ENCODE measurements around the gene DAZL. TPM values are rescaled to one million over a fixed set of nuclear protein-coding genes. Genes with fewer than 3 reads are reported as not detected.
A peak's percentile ranks its signal among the peaks of the same experiment; 100 is the strongest.

The DAZL gene
- total RNA-seq, 1 experiment from 2014 or later: 0.04 TPM

DNA sequence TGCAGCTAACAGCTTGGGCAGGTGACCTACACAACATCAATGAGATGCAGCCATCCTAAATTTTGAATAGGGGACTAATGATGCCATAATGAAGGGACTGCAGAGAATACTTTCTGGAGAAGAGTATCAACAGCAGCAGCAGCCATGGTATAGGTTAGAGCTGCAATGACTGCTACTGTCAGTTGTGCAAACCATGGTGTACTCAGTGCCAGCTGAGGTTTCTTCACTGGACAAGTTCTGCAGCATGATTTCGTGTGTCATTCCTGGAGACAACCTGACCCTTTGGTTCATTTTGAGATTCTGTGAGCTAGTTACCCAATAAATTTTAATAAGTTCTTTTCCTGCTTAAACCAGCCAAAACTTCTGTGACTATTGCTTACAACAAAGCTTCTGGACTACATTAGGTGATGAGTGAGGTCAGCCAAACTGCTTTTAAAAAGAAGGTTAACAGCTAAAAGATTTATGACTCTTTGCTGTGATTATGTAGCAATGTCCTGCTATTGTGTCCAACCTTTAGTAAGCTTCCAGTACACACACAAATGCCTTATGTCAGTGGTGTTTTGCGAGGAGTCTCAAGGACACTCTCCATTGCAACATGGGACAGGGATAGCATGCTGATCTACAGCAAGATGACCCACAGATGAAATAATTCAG lies 4.8 kb upstream of the DAZL start:
- no peak for TF ChIP-seq EZH2phosphoT487 (IDR thresholded peaks at IDR 0.05; ENCODE audit: borderline replicate concordance, low read length)
- no peak for TF ChIP-seq EZH2 (IDR thresholded peaks at IDR 0.05; ENCODE audit: low read length, unreplicated experiment)
- TF ChIP-seq, protein P1, sequence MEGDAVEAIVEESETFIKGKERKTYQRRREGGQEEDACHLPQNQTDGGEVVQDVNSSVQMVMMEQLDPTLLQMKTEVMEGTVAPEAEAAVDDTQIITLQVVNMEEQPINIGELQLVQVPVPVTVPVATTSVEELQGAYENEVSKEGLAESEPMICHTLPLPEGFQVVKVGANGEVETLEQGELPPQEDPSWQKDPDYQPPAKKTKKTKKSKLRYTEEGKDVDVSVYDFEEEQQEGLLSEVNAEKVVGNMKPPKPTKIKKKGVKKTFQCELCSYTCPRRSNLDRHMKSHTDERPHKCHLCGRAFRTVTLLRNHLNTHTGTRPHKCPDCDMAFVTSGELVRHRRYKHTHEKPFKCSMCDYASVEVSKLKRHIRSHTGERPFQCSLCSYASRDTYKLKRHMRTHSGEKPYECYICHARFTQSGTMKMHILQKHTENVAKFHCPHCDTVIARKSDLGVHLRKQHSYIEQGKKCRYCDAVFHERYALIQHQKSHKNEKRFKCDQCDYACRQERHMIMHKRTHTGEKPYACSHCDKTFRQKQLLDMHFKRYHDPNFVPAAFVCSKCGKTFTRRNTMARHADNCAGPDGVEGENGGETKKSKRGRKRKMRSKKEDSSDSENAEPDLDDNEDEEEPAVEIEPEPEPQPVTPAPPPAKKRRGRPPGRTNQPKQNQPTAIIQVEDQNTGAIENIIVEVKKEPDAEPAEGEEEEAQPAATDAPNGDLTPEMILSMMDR (conservative IDR thresholded peaks at IDR 0.05; ENCODE audit: low read depth, low read length): no peak
- no peak overlapping the region for H3K9ac ChIP-seq (ENCODE audit: low read length)
- peak; percentile 31; the same call in 1 of the 2 replicates for ATAC-seq
- peak; percentile 62 for DNase-seq
- no peaks in the 10 kb centered on the region for H3K9me2 ChIP-seq (replicated peaks; ENCODE audit: low read length)
- POLR2A ChIA-PET (ENCODE audit: unreplicated experiment): interaction anchor here (0.6 kb wide), 1 partner anchor 463 kb away, joined by 3 read pairs; no protein-coding TSS in a partner anchor
- H3K79me2 ChIP-seq (ENCODE audit: low read length): no peaks in the 10 kb centered on the region
- no peaks in the 10 kb centered on the region for H3K9me3 ChIP-seq (ENCODE audit: low read length)
- CTCF ChIA-PET: no interaction called here
- peaks cover 22% of the 10 kb centered on the region for H3K4me1 ChIP-seq (ENCODE audit: insufficient read depth, low read length)
- no peak overlapping the region for H3K4me3 ChIP-seq (ENCODE audit: low read length)
- H3K27ac ChIP-seq (ENCODE audit: low read length): no peak overlapping the region; the same call in 1 of the 2 replicates
- no peak overlapping the region for H2AFZ ChIP-seq (ENCODE audit: low read length)
- no TSS peak for BruUV-seq (replicated peaks)
- no peaks in the 10 kb centered on the region for H3K36me3 ChIP-seq (ENCODE audit: low read depth, low read length)
- no peaks in the 10 kb centered on the region for H3K27me3 ChIP-seq (ENCODE audit: low read length)
- no peaks in the 10 kb centered on the region for H3F3A ChIP-seq (ENCODE audit: low read length, unreplicated experiment)
- no peaks in the 10 kb centered on the region for H4K20me1 ChIP-seq (ENCODE audit: low read length)
- H3K4me2 ChIP-seq (ENCODE audit: low read length): no peak overlapping the region
- intact Hi-C loops (cut with micrococcal nuclease): loop anchor here (5.0 kb wide), 1 partner anchor 117 kb away; no protein-coding TSS in a partner anchor

DNA sequence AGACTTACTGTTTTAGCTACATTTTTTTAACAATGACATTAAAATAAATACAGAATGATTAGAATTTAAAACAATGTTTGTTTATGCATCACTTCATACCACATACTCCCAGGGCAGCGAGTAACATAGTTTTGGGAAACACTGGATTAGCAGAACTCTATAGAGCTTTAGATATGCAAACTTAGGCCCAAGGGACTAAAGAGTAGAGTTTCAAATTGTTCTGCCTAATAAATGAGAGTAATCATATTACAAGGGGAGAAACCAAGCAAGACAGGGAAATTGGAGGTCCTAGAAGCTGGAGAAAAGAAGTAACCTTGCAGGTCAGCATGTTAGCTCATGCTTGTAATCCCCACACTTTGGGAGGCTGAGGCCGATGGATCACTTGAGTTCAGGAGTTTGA lies 3.6 kb upstream of the DAZL start:
- Histone ChIP-seq H3K4me2 (ENCODE audit: low read length) (no peak overlapping the region), H3K79me2 (ENCODE audit: low read length) (no peaks in the 10 kb centered on the region), H3K4me1 (ENCODE audit: insufficient read depth, low read length) (peaks cover 22% of the 10 kb centered on the region), H3K9me2 (replicated peaks; ENCODE audit: low read length) (no peaks in the 10 kb centered on the region), H3K4me3 (ENCODE audit: low read length) (no peak overlapping the region), H3F3A (ENCODE audit: low read length, unreplicated experiment) (no peaks in the 10 kb centered on the region), H2AFZ (ENCODE audit: low read length) (no peak overlapping the region), H3K27ac (ENCODE audit: low read length) (no peak overlapping the region), H3K36me3 (ENCODE audit: low read depth, low read length) (no peaks in the 10 kb centered on the region), H3K9ac (ENCODE audit: low read length) (no peak overlapping the region), H3K9me3 (ENCODE audit: low read length) (no peaks in the 10 kb centered on the region), H4K20me1 (ENCODE audit: low read length) (no peaks in the 10 kb centered on the region), H3K27me3 (ENCODE audit: low read length) (no peaks in the 10 kb centered on the region)
- DNase-seq (no peak), ATAC-seq (no peak)
- ChIA-PET CTCF (no interaction called here), POLR2A (ENCODE audit: unreplicated experiment) (no interaction called here)
- no TSS peak for BruUV-seq (replicated peaks)
- TF ChIP-seq EZH2 (IDR thresholded peaks at IDR 0.05; ENCODE audit: low read length, unreplicated experiment) (no peak), EZH2phosphoT487 (IDR thresholded peaks at IDR 0.05; ENCODE audit: borderline replicate concordance, low read length) (no peak)
- TF ChIP-seq, protein P1 (conservative IDR thresholded peaks at IDR 0.05; ENCODE audit: low read depth, low read length): no peak
- intact Hi-C loops (cut with micrococcal nuclease): loop anchor here (5.0 kb wide), 1 partner anchor 118 kb away; no protein-coding TSS in a partner anchor

DNA sequence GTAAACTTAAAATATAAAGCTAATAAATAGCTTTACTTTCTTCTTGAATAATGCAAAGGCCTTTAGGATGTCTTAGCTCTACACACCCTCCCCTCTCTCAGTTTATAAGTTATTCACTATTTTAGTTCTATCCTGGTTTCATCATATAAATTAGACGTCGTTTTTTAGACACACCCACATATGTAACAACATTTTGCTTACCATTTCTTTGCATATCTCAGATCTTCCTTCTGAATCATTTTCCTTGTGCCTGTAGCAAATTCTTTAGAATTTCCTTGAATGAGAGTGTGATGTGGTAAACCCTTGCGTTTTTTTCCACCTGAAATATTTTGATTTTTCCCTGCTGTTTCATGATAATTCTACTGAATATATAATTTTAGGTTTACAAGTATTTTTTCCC lies 2.5 kb upstream of the DAZL start:
- H3K9ac ChIP-seq (ENCODE audit: low read length): no peak overlapping the region
- no peaks in the 10 kb centered on the region for H3K36me3 ChIP-seq (ENCODE audit: low read depth, low read length)
- no peak overlapping the region for H3K4me3 ChIP-seq (ENCODE audit: low read length)
- no peak overlapping the region for H3K27ac ChIP-seq (ENCODE audit: low read length)
- ChIA-PET CTCF (no interaction called here), POLR2A (ENCODE audit: unreplicated experiment) (no interaction called here)
- intact Hi-C loops (cut with micrococcal nuclease): loop anchor here (5.0 kb wide), 1 partner anchor 120 kb away; no protein-coding TSS in a partner anchor
- ATAC-seq: no peak
- no peaks in the 10 kb centered on the region for H3F3A ChIP-seq (ENCODE audit: low read length, unreplicated experiment)
- no peaks in the 10 kb centered on the region for H4K20me1 ChIP-seq (ENCODE audit: low read length)
- H3K27me3 ChIP-seq (ENCODE audit: low read length): no peaks in the 10 kb centered on the region
- no TSS peak for BruUV-seq (replicated peaks)
- H2AFZ ChIP-seq (ENCODE audit: low read length): no peak overlapping the region
- no peak overlapping the region for H3K4me2 ChIP-seq (ENCODE audit: low read length)
- no peaks in the 10 kb centered on the region for H3K9me3 ChIP-seq (ENCODE audit: low read length)
- H3K4me1 ChIP-seq (ENCODE audit: insufficient read depth, low read length): peaks cover 22% of the 10 kb centered on the region
- H3K9me2 ChIP-seq (replicated peaks; ENCODE audit: low read length): no peaks in the 10 kb centered on the region
- no peaks in the 10 kb centered on the region for H3K79me2 ChIP-seq (ENCODE audit: low read length)
- no peak for TF ChIP-seq EZH2phosphoT487 (IDR thresholded peaks at IDR 0.05; ENCODE audit: borderline replicate concordance, low read length)
- no peak for TF ChIP-seq EZH2 (IDR thresholded peaks at IDR 0.05; ENCODE audit: low read length, unreplicated experiment)
- TF ChIP-seq, protein P1 (conservative IDR thresholded peaks at IDR 0.05; ENCODE audit: low read depth, low read length): no peak
- DNase-seq: peak; percentile 13
